EH (cell line): ENCODE results near the gene DRAP1.
"Not testable (repeated sequence)": the region's sequence is repeated elsewhere in the genome, so short reads cannot be mapped to it uniquely, and the experiment has no call there.

Experiments
- DNase-seq: peaks from one replicate; pipeline ENCODE4 v3.0.0-alpha.2; 2015; ENCODE audit warnings: low read depth

The DRAP1 gene

DNA sequence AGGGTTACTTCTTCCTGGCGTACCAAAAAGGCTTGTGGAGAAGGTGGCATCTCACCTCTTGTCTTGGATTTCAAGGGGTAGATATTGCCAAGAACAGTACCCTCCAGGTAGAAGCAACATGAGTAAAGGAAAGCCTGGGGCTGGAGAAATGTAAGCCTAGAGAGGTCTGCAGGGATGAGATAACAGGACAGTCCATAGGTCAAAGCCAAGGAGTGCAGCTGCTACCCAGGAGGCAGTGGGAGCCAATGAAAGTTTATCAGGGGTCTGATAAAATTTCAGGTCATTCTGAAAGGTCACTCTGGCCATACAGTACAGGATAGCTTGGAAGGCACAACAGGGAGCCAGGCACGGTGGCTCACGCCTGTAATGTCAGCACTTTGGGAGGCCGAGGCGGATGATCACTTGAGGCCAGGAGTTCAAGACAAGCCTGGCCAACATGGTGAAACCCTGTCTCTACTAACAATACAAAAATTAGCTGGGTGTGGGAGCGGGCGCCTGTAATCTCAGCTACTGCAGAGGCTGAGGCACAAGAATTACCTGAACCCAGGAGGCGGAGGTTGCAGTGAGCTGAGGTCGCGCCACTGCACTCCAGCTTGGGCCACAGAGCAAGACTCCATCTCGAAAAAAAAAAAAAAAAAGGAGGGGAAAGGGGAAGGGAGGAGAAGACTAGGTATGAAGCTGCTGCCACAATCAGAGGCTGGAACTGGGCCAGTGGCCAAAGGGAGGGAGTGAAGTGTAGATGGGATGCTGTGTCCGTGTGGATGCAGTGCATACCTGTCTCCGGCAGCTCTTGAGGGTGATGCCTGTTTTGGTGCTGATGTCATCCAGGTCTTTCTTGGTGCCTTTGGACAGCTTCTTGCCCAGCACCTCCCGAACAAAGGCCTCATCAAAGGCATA, 32.2 kb upstream of the DRAP1 start:
- no peak for DNase-seq

DNA sequence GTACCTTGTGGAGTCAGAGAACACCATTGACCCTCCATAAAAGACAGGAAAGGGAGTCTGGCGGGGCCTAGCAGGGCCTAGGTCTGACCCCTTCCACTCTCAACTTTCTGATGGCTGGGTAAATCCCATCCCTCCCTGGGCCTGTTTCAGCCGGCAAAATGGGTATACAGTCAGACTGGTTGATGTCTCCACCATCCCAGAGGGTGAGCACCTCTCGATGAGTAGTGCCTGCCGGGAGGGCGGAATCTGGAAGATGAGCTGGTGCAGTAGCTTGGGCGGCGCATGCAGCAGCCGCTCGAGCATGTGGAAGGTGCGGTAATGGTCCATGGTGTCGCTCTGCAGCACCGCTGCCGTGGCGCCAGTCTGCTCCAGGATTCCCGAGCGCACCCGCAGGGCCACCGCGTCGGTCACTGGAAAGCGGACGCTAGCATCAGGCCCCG, 31.5 kb upstream of the DRAP1 start:
- peak; percentile 67 for DNase-seq

GRCh38 chr11:65888163-65888814, 30.9 kb upstream of the DRAP1 start, which contains the start of gene FIBP:
TSS of gene FIBP (minus strand) at chr11:65888471. CDS start at chr11:65888418, 53 bp downstream.
- DNase-seq = peak; percentile 97

DNA sequence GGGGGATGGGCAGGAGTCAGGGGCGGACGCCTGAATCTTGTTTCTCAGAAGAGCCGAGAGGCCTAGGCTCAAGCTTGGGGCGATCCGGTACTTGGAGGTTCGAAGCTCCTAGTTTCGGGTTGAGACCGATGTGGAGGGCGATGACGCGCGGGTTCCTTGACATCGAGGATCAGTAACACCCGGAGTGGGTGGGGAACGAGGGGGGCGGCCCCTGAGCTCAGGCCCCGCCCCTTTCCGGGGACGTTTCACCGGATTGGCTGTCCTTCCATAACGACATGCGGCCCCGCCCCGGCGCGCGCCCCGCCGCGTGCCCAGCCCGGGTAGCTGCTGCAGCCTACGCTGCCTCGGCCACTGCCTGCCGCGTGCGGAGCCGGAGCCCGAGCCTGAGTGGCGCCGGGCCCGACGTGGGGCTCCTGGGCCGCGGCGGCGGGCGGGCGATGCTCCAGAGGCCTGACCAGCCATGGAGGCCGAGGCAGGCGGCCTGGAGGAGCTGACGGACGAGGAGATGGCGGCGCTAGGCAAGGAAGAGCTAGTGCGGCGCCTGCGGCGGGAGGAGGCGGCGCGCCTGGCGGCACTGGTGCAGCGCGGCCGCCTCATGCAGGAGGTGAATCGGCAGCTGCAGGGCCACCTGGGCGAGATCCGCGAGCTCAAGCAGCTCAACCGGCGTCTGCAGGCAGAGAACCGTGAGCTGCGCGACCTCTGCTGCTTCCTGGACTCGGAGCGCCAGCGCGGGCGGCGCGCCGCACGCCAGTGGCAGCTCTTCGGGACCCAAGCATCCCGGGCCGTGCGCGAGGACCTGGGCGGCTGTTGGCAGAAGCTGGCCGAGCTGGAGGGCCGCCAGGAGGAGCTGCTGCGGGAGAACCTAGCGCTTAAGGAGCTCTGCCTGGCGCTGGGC, 28.7 kb upstream of the DRAP1 start, which contains the start of gene CCDC85B:
CCDC85B (plus strand) TSS at position 350 of the 895 bp plus-strand sequence; CDS start at position 461, 111 bp downstream.
- DNase-seq = peak; percentile 97

DNA sequence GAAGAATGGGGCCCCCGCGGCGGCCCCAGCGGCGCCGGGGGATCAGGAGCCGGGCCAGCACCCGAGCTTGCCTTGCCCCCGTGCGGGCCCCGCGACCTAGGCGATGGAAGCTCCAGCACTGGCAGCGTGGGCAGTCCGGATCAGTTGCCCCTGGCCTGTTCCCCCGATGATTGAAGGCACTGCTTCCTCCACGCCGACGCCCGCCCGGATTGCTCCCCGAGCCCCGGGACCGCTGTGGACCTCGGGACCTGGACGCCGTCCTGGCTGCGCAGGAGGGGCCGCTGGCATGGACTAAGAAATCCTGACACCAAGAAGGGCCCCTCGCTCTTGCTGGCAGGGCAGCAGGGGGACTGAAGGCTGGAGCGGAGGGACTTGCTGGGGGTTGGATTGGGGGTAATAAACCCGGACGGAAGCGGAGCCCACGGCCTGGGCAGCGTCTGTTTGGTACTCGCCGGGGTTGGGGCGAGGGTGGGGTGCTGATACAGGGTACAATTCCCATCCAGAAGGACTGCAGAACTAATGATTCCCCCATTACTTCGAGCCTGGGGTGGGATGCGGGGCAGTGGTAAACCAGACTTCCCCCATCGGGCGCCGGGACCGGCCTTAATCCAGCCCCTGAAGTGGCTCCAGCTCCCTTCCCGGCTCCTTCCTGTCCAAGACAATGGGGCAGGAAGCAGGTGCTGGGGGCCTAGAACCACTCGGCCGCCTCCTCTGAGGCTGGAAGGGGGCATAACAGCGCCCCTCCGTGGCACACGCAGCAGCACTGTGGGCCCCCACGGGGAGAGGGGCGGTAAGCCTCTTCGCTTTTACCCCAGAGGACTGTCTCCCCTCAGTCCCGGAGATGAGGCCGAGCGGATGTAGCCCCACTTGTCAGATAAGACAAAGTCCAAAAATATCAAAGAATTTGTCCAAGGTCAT, 27.7 kb upstream of the DRAP1 start:
- peak; percentile 56 for DNase-seq

GRCh38 chr11:65892137-65892540, 27.1 kb upstream of the DRAP1 start:
- not testable (repeated sequence) for DNase-seq

GRCh38 chr11:65892661-65893317, 26.4 kb upstream of the DRAP1 start:
- no peak for DNase-seq

DNA sequence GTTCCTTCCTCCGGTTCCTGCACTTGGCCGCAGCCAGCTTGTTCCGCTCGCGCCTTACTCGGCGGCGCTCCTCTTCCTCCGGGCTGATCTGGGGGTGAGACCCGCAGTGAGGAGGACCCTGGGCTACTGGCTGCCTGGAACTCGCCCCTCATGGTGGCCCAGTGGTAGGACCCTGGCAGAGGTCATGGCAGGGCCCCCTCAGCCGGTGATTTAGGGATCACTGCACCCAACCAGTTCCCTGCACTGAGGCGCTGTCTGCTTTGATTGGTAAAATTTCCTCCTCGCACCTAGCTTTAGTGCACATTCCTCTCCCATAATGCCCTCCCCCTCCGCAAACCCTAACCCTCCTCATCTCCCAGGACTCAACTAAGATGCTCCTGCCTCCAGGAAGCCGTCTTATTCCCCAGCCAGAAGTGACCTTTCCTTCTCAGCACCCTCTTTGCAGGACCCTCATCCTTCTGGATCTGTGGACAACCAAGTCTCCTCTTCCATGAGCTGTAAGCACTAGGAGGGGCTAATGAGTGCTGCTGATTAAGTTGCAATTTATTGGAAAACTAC, 25.1 kb upstream of the DRAP1 start:
- DNase-seq = no peak

DNA sequence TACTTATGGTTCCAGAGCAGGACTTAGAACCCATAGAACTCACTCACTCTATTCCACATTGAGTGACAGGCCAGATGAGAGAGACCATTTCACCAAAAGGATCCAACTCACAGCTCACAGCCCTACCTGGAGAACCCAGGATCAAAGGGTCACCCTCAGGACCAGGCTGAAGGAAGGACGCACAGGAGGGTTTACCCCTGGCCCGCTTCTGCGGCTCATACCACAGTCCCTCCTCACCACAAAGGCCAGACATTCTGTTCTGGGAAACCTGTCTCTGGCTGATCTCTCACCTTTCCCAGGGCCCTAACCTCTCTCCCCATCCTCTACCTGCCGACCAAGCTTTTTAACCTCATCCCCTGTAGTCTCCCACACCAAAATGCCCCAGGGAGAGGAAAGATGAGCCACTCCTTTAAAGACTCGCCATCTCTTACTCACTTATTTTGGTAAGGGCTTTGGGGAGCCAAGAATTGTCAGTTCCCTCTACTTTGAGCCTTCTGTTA, 23.7 kb upstream of the DRAP1 start:
- no peak for DNase-seq

GRCh38 chr11:65896034-65896999, 22.9 kb upstream of the DRAP1 start:
- DNase-seq = no peak

DNA sequence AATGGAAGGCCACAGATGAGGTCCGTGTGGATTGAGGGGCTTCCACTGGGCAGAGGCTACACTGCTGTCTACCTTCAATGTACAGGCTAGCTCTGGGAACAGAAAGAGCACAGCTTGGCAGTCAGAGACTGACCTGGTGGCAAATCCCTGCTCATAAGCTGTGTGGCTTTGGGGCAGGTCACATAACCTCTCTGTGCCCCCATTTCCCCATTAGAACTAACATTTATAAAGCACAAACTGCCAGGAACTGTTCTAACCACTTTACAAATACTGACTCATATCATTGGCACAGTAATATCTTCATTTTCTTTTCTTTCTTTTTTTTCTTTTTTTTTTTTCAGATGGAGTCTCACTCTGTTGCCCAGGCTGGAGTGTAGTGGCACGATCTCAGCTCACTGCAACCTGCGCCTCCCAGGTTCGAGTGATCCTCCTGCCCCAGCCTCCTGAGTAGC, 22.2 kb upstream of the DRAP1 start:
- no peak for DNase-seq

DNA sequence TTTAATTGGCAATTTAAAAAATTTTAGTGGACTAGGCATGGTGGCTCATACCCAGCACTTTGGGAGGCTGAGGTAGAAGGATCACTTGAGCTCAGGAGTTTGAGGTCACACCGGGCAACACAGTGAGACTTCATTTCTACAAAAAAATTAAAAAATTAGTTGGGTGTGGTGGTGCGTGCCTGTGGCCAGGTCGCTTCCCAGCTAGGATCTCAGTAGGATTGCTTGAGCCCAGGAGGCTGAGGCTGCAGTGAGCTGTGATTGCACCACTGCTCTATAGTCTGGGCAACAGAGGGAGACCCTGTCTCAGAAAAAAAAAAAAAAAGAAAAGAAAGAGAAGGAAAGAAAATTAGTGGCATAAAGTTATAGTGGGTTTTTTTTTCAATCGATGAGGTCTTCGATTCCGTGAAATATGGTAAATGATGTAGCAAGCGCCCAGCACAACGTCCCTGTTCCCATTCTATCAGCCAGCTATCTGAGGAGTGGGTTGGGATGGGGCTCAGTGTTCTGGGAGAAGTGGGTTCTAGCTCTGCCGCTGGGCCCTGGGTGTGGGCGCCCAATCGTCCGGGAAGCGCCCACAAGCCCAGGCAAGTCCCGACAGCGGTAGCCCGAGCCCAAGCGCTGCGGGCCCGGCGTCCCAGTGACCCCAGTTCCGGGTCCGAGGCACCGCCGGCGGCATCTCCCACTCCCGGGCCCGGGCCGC, 20.4 kb upstream of the DRAP1 start:
- DNase-seq = peak; percentile 54

GRCh38 chr11:65899356-65900124, 19.7 kb upstream of the DRAP1 start:
- DNase-seq = peak; percentile 87

DNA sequence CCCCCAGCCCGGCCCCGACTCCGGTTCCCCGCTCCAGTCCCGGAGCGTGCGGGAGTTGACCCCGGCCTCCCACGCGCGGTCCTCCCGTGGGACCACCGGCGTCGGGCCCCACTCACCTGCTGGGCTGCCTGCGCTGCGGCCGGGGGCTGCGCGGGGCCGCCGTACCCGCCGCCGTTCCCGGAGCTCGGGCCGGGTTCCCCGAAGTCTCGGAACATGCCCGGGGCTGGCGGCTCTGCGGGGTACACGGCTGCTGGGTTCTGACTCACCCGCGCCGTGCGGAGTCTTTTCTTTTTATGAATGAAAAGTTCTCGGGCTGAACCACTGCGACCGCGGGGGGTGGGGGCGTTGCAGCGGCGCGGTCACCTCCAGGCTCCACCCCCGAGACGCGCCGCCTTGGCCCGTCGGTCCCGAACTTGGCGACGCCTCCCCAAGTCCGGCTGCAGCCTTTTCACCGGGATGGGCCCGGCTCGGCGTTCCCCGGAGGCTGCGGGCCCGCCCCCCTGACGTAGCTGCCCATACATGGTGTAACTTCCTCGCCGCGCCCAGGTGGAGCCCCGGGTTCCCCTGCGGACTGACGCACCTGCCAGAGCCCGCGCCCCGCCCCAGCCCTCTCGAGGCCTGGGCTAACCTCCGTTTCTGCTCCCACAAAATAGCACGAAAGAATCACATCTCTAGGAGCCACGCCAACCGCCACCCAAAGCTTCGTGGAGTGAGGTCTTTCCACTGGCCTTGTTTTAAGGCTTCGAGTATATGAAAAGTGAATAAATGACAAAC, 18.9 kb upstream of the DRAP1 start, which contains the start of gene FOSL1:
FOSL1 (minus strand) TSS at position 264 of the 774 bp plus-strand sequence; CDS start at position 215, 49 bp downstream.
- DNase-seq = peak; percentile 95

DNA sequence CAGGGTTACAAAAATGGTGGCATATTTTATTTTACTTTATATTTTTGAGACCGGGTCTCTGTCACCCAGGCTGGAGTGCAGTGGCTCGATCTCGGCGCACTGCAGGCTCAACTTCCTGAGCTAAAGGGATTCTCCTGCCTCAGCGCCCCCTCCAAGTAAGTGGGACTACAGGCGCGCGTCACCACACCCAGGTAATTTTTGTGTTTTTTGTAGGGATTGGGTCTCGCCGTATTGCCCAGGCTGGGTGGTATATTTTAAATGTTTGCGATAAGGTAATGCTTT, 18.4 kb upstream of the DRAP1 start:
- DNase-seq = no peak

GRCh38 chr11:65903068-65903481, 16.2 kb upstream of the DRAP1 start:
- DNase-seq = peak; percentile 97
